HepG2 (cell line): ENCODE results near the gene ZMIZ1. TPM values are rescaled to one million over a fixed set of nuclear protein-coding genes. Genes with fewer than 3 reads are reported as not detected.

ENCODE experiments used
- ARHGAP35 ChIP-seq: sonication (generic); formaldehyde crosslinking; IDR thresholded peaks from 2 replicates; pipeline ENCODE4 v1.9.0; 2022; ENCODE audit warnings: mild to moderate bottlenecking, inconsistent platforms, moderate library complexity, missing genetic modification reagents, borderline replicate concordance
- CBFB ChIP-seq: sonication (generic); formaldehyde crosslinking; IDR thresholded peaks from 2 replicates; pipeline ENCODE4 v1.4.0; 2020; ENCODE audit warnings: missing genetic modification reagents
- DMAP1 ChIP-seq: IDR thresholded peaks from 2 replicates; pipeline ENCODE4 v1.6.1; 2016
- ELF3 ChIP-seq: IDR thresholded peaks from 2 replicates; pipeline ENCODE4 v1.6.1; 2016; ENCODE audit warnings: missing genetic modification reagents, missing compliant biosample characterization
- GABPB1 ChIP-seq: IDR thresholded peaks from 2 replicates; pipeline ENCODE4 v1.6.1; 2016; ENCODE audit warnings: mild to moderate bottlenecking, missing genetic modification reagents, moderate library complexity, missing compliant biosample characterization
- MEF2D ChIP-seq: sonication (generic); formaldehyde crosslinking; IDR thresholded peaks from 2 replicates; pipeline ENCODE4 v1.5.1; 2020; ENCODE audit warnings: mild to moderate bottlenecking, missing genetic modification reagents
- SALL2 ChIP-seq: sonication (generic); formaldehyde crosslinking; IDR thresholded peaks from 2 replicates; pipeline ENCODE4 v1.8.1; 2023; ENCODE audit warnings: mild to moderate bottlenecking, missing genetic modification reagents, inconsistent platforms
- ZNF333 ChIP-seq: sonication (generic); formaldehyde crosslinking; IDR thresholded peaks from 2 replicates; pipeline ENCODE4 v1.4.0; 2020; ENCODE audit warnings: mild to moderate bottlenecking, missing genetic modification reagents, borderline replicate concordance
- ZNF674 ChIP-seq: sonication (generic); formaldehyde crosslinking; IDR thresholded peaks from 2 replicates; pipeline ENCODE4 v1.5.0; 2020; ENCODE audit warnings: low read depth, mild to moderate bottlenecking, missing genetic modification reagents
- polyA plus RNA-seq, 8 experiments: library from polyadenylated mRNA; depleted of rRNA in 3 of 8; stranded (reverse) in 7 of 8; unstranded in 1 of 8; fragments of >200 nt; fragmentation: Illumina TruSeq in 4 of 8; extraction: Trizol in 4 of 8; gene quantifications; 2 replicates each; pipeline versions ENCODE4 v1.2.1 to v1.2.3, GENCODE V29; 2011 to 2016; ENCODE audit warnings: low read depth in 4 of 8, missing spikeins in 1 of 8, mixed read lengths in 1 of 8; ENCODE audit not compliant: insufficient read depth in 1 of 8
- total RNA-seq, 5 experiments: library from RNA; depleted of rRNA; stranded (reverse); fragments of >200 nt; fragmentation: Illumina TruSeq; extraction: Trizol; gene quantifications; 2 replicates each; pipeline ENCODE4 v1.2.3, GENCODE V29; 2016; ENCODE audit warnings: low read depth in 1 of 5
- TF ChIP-seq, protein P1 (sequence below): sonication (generic); formaldehyde crosslinking; IDR thresholded peaks from 2 replicates; pipeline ENCODE4 v1.9.0; 2021; ENCODE audit warnings: mild to moderate bottlenecking, missing genetic modification reagents
- TF ChIP-seq, protein P2 (sequence below): sonication (generic); formaldehyde crosslinking; IDR thresholded peaks from 2 replicates; pipeline ENCODE4 v1.8.0; 2022; ENCODE audit warnings: mild to moderate bottlenecking, missing genetic modification reagents, moderate library complexity
- TF ChIP-seq, protein P3 (sequence below): sonication (generic); formaldehyde crosslinking; IDR thresholded peaks from 2 replicates; pipeline ENCODE4 v1.8.0; 2023; ENCODE audit warnings: mild to moderate bottlenecking, missing genetic modification reagents
- TF ChIP-seq, protein P4 (sequence below): sonication (generic); formaldehyde crosslinking; IDR thresholded peaks from 2 replicates; pipeline ENCODE4 v1.8.0; 2022; ENCODE audit warnings: missing genetic modification reagents, mild to moderate bottlenecking, moderate library complexity, borderline replicate concordance
- TF ChIP-seq, protein P5 (sequence below), 2 experiments: fragments of 450-650 bp in 1 of 2; sonication (generic) in 1 of 2; formaldehyde crosslinking; IDR thresholded peaks; 2 replicates each; pipeline versions ENCODE4 v1.5.0 to v1.8.0; 2020 to 2022; ENCODE audit warnings: mild to moderate bottlenecking in 1 of 2, missing genetic modification reagents in 1 of 2
- TF ChIP-seq, protein P6 (sequence below): sonication (generic); formaldehyde crosslinking; IDR thresholded peaks from 2 replicates; pipeline ENCODE4 v1.5.0; 2020; ENCODE audit warnings: missing genetic modification reagents

ZMIZ1 gene
- total and polyA plus RNA-seq, 2 of the 13 experiments (the other 11 are each of a cell fraction or from before 2014, with no cell fraction given), result 5.3 to 10.2 TPM

DNA sequence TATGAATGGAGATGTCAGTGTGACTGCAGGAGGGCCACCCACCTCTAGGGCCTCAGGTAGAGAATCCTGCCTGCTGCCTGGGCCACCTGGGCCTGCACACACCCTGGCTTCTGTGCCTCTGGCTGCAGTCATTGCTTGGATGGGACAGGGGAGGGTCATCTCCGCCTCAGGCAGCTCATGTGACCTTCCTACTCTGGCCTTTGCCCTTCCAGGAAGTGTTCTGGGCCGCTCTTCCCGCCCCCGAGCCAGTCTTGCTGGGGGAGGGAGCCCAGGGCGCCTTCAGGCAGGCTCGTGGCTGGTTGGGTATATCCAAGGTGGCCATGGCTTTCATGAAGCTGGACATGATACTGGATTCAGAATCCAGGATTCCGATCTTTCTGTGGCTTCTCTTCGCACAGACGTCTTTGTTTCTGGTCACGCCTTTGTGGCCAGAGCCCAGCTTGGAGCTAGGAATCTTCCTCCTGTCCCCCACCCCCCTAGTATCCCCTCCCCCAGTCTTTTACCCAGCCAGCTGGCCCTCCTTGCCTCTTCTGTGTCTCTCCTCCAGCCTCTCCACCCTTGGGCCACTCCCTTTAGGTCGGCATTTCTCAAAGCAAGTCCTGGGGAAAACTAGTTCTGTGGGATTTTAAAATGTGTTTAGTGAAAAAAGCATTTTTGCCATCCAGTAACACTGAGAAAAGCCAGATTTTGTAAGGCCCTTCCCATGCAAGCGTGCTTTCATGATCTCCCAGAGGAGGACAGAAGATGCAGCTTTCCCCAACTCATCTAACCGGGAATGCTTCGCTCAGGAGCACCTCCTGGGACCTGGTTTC is 119.6 kb downstream of the ZMIZ1 start (continued):
- TF ChIP-seq, protein P1, sequence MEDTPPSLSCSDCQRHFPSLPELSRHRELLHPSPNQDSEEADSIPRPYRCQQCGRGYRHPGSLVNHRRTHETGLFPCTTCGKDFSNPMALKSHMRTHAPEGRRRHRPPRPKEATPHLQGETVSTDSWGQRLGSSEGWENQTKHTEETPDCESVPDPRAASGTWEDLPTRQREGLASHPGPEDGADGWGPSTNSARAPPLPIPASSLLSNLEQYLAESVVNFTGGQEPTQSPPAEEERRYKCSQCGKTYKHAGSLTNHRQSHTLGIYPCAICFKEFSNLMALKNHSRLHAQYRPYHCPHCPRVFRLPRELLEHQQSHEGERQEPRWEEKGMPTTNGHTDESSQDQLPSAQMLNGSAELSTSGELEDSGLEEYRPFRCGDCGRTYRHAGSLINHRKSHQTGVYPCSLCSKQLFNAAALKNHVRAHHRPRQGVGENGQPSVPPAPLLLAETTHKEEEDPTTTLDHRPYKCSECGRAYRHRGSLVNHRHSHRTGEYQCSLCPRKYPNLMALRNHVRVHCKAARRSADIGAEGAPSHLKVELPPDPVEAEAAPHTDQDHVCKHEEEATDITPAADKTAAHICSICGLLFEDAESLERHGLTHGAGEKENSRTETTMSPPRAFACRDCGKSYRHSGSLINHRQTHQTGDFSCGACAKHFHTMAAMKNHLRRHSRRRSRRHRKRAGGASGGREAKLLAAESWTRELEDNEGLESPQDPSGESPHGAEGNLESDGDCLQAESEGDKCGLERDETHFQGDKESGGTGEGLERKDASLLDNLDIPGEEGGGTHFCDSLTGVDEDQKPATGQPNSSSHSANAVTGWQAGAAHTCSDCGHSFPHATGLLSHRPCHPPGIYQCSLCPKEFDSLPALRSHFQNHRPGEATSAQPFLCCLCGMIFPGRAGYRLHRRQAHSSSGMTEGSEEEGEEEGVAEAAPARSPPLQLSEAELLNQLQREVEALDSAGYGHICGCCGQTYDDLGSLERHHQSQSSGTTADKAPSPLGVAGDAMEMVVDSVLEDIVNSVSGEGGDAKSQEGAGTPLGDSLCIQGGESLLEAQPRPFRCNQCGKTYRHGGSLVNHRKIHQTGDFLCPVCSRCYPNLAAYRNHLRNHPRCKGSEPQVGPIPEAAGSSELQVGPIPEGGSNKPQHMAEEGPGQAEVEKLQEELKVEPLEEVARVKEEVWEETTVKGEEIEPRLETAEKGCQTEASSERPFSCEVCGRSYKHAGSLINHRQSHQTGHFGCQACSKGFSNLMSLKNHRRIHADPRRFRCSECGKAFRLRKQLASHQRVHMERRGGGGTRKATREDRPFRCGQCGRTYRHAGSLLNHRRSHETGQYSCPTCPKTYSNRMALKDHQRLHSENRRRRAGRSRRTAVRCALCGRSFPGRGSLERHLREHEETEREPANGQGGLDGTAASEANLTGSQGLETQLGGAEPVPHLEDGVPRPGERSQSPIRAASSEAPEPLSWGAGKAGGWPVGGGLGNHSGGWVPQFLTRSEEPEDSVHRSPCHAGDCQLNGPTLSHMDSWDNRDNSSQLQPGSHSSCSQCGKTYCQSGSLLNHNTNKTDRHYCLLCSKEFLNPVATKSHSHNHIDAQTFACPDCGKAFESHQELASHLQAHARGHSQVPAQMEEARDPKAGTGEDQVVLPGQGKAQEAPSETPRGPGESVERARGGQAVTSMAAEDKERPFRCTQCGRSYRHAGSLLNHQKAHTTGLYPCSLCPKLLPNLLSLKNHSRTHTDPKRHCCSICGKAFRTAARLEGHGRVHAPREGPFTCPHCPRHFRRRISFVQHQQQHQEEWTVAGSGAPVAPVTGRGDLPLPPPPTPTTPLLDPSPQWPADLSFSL (CRISPR knock-in tag), result no peak
- TF ChIP-seq, protein P2, sequence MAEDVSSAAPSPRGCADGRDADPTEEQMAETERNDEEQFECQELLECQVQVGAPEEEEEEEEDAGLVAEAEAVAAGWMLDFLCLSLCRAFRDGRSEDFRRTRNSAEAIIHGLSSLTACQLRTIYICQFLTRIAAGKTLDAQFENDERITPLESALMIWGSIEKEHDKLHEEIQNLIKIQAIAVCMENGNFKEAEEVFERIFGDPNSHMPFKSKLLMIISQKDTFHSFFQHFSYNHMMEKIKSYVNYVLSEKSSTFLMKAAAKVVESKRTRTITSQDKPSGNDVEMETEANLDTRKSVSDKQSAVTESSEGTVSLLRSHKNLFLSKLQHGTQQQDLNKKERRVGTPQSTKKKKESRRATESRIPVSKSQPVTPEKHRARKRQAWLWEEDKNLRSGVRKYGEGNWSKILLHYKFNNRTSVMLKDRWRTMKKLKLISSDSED (CRISPR knock-in tag), result no peak
- TF ChIP-seq, protein P3, sequence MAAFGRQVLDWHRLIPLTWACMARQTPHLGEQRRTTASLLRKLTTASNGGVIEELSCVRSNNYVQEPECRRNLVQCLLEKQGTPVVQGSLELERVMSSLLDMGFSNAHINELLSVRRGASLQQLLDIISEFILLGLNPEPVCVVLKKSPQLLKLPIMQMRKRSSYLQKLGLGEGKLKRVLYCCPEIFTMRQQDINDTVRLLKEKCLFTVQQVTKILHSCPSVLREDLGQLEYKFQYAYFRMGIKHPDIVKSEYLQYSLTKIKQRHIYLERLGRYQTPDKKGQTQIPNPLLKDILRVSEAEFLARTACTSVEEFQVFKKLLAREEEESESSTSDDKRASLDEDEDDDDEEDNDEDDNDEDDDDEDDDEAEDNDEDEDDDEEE (CRISPR knock-in tag), result no peak
- TF ChIP-seq, protein P4, sequence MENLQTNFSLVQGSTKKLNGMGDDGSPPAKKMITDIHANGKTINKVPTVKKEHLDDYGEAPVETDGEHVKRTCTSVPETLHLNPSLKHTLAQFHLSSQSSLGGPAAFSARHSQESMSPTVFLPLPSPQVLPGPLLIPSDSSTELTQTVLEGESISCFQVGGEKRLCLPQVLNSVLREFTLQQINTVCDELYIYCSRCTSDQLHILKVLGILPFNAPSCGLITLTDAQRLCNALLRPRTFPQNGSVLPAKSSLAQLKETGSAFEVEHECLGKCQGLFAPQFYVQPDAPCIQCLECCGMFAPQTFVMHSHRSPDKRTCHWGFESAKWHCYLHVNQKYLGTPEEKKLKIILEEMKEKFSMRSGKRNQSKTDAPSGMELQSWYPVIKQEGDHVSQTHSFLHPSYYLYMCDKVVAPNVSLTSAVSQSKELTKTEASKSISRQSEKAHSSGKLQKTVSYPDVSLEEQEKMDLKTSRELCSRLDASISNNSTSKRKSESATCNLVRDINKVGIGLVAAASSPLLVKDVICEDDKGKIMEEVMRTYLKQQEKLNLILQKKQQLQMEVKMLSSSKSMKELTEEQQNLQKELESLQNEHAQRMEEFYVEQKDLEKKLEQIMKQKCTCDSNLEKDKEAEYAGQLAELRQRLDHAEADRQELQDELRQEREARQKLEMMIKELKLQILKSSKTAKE, result peak; percentile 85
- TF ChIP-seq CBFB (CRISPR knock-in tag) (no peak), MEF2D (CRISPR knock-in tag) (peak; percentile 70), DMAP1 (CRISPR knock-in tag) (no peak), ELF3 (CRISPR knock-in tag) (peak; percentile 96), SALL2 (CRISPR knock-in tag) (no peak), ZNF333 (CRISPR knock-in tag) (no peak), GABPB1 (CRISPR knock-in tag) (peak; percentile 76), ARHGAP35 (CRISPR knock-in tag) (no peak), ZNF674 (CRISPR knock-in tag) (no peak)
- TF ChIP-seq, protein P5, sequence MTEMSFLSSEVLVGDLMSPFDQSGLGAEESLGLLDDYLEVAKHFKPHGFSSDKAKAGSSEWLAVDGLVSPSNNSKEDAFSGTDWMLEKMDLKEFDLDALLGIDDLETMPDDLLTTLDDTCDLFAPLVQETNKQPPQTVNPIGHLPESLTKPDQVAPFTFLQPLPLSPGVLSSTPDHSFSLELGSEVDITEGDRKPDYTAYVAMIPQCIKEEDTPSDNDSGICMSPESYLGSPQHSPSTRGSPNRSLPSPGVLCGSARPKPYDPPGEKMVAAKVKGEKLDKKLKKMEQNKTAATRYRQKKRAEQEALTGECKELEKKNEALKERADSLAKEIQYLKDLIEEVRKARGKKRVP (CRISPR knock-in tag; IDR thresholded peaks at IDR 0.05), result no peak
- TF ChIP-seq, protein P6, sequence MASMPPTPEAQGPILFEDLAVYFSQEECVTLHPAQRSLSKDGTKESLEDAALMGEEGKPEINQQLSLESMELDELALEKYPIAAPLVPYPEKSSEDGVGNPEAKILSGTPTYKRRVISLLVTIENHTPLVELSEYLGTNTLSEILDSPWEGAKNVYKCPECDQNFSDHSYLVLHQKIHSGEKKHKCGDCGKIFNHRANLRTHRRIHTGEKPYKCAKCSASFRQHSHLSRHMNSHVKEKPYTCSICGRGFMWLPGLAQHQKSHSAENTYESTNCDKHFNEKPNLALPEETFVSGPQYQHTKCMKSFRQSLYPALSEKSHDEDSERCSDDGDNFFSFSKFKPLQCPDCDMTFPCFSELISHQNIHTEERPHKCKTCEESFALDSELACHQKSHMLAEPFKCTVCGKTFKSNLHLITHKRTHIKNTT, result no peak
